Calu3 (cell line): ENCODE results near the gene TMEM236. TPM values are rescaled to one million over a fixed set of nuclear protein-coding genes. Genes with fewer than 3 reads are reported as not detected.

Experiments used
- BruUV-seq: library from RNA; stranded (reverse); fragments of 400-500 nt; replicated peaks from 2 replicates; lab custom pipeline; 2021; lab: Mats Ljungman, UMichigan
- CTCF ChIA-PET: fragments of 300-600 bp; sonication (Branson Sonifier 250); formaldehyde crosslinking; loops from one replicate; lab custom pipeline; 2022; ENCODE audit warnings: antibody characterized with exemption; lab: Charles Lee
- DNase-seq: peaks from one replicate; pipeline ENCODE4 v3.0.0; 2022
- H3K27ac Mint-ChIP-seq: one replicate; pipeline ENCODE4 v1.8.0; 2022; ENCODE audit warnings: mixed read lengths; ENCODE audit not compliant: unreplicated experiment
- H3K27me3 Mint-ChIP-seq: one replicate; pipeline ENCODE4 v1.8.0; 2022; ENCODE audit warnings: mixed read lengths; ENCODE audit not compliant: unreplicated experiment
- H3K36me3 Mint-ChIP-seq: one replicate; pipeline ENCODE4 v1.8.0; 2022; ENCODE audit warnings: mild to moderate bottlenecking, moderate library complexity, mixed read lengths; ENCODE audit not compliant: insufficient read depth, unreplicated experiment
- H3K4me1 Mint-ChIP-seq: one replicate; pipeline ENCODE4 v1.8.0; 2022; ENCODE audit warnings: mild to moderate bottlenecking, low read depth, mixed read lengths; ENCODE audit not compliant: unreplicated experiment
- H3K4me3 Mint-ChIP-seq: one replicate; pipeline ENCODE4 v1.8.0; 2022; ENCODE audit warnings: mild to moderate bottlenecking, low read depth, moderate library complexity, mixed read lengths; ENCODE audit not compliant: unreplicated experiment
- H3K9me3 Mint-ChIP-seq: one replicate; pipeline ENCODE4 v1.8.0; 2022; ENCODE audit warnings: low read depth, mixed read lengths; ENCODE audit not compliant: unreplicated experiment
- intact Hi-C: fragments of 100-400 bp; cut with micrococcal nuclease; formaldehyde crosslinking; loops from one replicate; pipeline ENCODE4 v1.10.0; 2022; ENCODE audit not compliant: unreplicated experiment
- total RNA-seq: library from RNA; stranded (reverse); gene quantifications from 2 replicates; pipeline ENCODE4 v1.2.3, GENCODE V29; 2022
- TF ChIP-seq, protein P1 (sequence below): fragments of 200-600 bp; IDR thresholded peaks from one replicate; pipeline ENCODE4 v1.8.0; 2022; ENCODE audit warnings: antibody characterized with exemption; ENCODE audit not compliant: unreplicated experiment

The TMEM236 gene
- total RNA-seq, 1 experiment from 2014 or later = 0.38 TPM

DNA sequence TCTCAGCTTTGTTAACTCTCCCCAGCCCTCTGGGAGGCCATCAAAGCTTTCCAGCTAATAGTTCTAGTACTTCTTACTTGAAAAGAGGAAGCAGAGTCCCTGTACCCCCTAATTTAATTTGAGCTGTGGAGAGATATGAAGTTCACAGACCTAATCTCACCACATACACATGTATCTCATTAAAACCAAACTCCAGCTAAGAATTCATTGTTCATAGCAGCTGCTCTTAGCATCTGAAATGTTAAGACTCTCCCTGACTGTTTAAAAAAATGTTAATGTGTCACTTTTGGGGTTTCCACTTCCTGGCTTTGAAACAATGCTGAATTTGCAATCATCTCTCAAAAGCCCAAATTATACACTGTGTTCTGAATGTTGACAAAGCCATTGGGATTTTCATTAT lies 41.0 kb downstream of the TMEM236 start:
- H3K27ac Mint-ChIP-seq = no peak overlapping the region
- intact Hi-C loops = no loop called here
- H3K4me1 Mint-ChIP-seq = no peaks in the 10 kb centered on the region
- no peak for DNase-seq
- no peaks in the 10 kb centered on the region for H3K9me3 Mint-ChIP-seq
- H3K36me3 Mint-ChIP-seq = no peaks in the 10 kb centered on the region
- CTCF ChIA-PET = no interaction called here
- TF ChIP-seq, protein P1, sequence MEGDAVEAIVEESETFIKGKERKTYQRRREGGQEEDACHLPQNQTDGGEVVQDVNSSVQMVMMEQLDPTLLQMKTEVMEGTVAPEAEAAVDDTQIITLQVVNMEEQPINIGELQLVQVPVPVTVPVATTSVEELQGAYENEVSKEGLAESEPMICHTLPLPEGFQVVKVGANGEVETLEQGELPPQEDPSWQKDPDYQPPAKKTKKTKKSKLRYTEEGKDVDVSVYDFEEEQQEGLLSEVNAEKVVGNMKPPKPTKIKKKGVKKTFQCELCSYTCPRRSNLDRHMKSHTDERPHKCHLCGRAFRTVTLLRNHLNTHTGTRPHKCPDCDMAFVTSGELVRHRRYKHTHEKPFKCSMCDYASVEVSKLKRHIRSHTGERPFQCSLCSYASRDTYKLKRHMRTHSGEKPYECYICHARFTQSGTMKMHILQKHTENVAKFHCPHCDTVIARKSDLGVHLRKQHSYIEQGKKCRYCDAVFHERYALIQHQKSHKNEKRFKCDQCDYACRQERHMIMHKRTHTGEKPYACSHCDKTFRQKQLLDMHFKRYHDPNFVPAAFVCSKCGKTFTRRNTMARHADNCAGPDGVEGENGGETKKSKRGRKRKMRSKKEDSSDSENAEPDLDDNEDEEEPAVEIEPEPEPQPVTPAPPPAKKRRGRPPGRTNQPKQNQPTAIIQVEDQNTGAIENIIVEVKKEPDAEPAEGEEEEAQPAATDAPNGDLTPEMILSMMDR = no peak
- no TSS peak for BruUV-seq
- H3K27me3 Mint-ChIP-seq = no peaks in the 10 kb centered on the region
- H3K4me3 Mint-ChIP-seq = no peak overlapping the region

DNA sequence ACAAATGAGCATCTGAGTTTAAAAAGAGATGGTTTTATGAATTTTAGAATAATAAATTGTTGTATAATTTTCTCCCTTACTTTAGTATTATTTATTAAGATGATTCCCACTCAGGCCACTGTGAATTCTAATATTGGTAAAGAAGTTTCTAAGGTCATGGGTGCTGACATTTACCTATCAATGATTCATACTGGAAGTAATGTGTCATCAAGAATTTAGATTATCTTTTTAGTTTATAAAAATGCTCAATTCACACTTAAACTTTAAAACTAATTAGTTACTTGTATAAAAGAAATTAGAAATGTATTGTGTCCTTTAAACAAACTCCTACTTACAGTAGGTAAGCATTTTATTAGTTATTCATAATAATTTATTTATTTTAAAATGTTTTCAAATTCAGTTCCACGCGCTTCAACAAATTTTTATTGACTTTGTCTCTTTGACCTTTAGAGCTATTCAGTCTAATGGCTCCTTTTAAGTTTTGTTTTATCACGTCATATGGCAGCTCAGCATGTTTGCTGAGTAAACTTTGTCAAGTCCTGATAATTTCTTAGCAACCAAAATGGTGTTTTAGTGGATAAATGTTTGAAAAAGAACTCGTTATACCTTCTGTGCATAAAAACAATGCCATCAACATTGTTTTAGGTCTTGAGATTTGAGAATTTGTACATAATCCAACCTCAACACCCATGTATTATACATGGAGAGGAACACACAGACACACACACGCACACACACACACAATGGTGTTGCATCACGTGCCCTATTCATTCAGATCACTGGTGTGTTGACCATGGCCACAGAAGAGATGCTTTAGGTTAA lies 42.0 kb downstream of the TMEM236 start:
- intact Hi-C loops = no loop called here
- TF ChIP-seq, protein P1 = no peak
- no TSS peak for BruUV-seq
- no peak for DNase-seq
- Mint-ChIP-seq H3K4me1 (no peaks in the 10 kb centered on the region), H3K27me3 (no peaks in the 10 kb centered on the region), H3K36me3 (no peaks in the 10 kb centered on the region), H3K27ac (no peak overlapping the region), H3K9me3 (no peaks in the 10 kb centered on the region), H3K4me3 (no peak overlapping the region)
- CTCF ChIA-PET = no interaction called here

DNA sequence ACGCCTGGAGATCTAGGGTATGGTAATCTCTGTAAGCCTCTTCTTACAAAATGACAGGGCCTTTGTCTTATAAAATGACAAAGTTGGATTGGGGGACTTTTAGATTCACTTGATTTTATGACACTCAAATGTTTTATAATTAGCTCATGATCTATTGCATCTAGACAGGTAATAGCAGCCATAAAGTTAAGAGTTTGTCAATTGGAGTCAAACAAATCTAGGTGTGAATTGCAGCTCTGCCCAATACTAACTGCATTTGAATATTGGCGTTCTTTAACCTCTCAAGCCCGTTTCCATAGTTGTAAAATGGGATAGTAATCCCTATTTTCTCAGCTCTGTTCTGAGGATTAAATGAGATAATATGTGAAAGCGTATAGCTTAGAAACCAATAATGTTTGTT lies 43.1 kb downstream of the TMEM236 start:
- TF ChIP-seq, protein P1 = no peak
- DNase-seq = no peak
- Mint-ChIP-seq H3K36me3 (no peaks in the 10 kb centered on the region), H3K9me3 (no peaks in the 10 kb centered on the region), H3K4me3 (no peak overlapping the region), H3K27me3 (no peaks in the 10 kb centered on the region), H3K4me1 (no peaks in the 10 kb centered on the region), H3K27ac (no peak overlapping the region)
- intact Hi-C loops = no loop called here
- CTCF ChIA-PET = no interaction called here
- BruUV-seq = no TSS peak

DNA sequence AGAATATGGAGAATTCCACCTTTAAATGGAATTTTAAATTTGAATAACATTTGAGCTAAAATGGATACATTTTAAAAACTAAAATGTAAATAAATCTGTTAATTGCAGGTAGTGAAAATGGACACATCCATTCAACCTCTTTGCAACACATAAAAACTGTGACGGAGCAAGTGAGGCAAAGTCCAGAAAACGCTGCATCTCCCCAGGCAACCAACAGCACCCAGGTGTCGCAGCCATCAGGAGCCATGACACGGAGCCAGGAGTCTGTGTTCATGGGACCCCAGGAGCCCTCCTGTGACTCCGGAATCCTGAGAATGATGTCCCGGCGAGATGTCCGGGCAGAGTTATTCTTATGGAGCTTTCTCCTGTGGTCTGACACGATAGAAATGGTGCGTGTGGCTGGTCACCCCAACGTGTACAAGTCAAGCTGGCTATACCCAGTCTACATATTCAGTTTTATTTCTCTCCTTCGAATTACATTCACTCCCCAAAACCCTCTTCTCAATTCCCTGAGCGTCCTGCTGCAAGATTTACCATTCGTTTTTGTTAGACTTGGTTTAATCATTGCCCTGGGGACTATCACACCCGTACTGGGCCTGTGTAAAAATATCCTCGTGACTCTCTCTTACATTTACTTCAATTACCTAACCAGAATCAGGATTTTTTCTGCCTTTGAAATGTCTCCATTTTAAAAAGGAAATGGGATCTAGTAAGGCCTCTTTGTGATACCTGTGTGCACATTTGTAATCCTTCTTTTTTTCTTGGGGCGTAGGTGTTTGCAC lies 44.0 kb downstream of the TMEM236 start:
- no peak overlapping the region for H3K27ac Mint-ChIP-seq
- H3K4me3 Mint-ChIP-seq = no peak overlapping the region
- CTCF ChIA-PET = interaction anchor here (0.9 kb wide), 1 partner anchor 15 kb away, joined by 4 read pairs; no protein-coding TSS in a partner anchor
- no peak for DNase-seq
- no peaks in the 10 kb centered on the region for H3K9me3 Mint-ChIP-seq
- intact Hi-C loops = no loop called here
- TF ChIP-seq, protein P1 = no peak
- no TSS peak for BruUV-seq
- no peaks in the 10 kb centered on the region for H3K36me3 Mint-ChIP-seq
- no peaks in the 10 kb centered on the region for H3K27me3 Mint-ChIP-seq
- no peaks in the 10 kb centered on the region for H3K4me1 Mint-ChIP-seq
